Activated CD8-positive, alpha-beta memory T cell treated with anti-CD3 and anti-CD28 coated beads for 1 hour (primary cell): ENCODE data around the gene EMILIN3.
A peak's percentile ranks its signal among the peaks of the same experiment; 100 is the strongest.
"Not testable (repeated sequence)": the region's sequence is repeated elsewhere in the genome, so short reads cannot be mapped to it uniquely, and the experiment has no call there.

ENCODE experiments used
- DNase-seq, 2 donors: peaks; one replicate each; pipeline ENCODE4 v3.0.0-alpha.2; 2020; ENCODE audit warnings: low read depth in 1 of 2; ENCODE audit errors: extremely low read depth in 1 of 2

The EMILIN3 gene

DNA sequence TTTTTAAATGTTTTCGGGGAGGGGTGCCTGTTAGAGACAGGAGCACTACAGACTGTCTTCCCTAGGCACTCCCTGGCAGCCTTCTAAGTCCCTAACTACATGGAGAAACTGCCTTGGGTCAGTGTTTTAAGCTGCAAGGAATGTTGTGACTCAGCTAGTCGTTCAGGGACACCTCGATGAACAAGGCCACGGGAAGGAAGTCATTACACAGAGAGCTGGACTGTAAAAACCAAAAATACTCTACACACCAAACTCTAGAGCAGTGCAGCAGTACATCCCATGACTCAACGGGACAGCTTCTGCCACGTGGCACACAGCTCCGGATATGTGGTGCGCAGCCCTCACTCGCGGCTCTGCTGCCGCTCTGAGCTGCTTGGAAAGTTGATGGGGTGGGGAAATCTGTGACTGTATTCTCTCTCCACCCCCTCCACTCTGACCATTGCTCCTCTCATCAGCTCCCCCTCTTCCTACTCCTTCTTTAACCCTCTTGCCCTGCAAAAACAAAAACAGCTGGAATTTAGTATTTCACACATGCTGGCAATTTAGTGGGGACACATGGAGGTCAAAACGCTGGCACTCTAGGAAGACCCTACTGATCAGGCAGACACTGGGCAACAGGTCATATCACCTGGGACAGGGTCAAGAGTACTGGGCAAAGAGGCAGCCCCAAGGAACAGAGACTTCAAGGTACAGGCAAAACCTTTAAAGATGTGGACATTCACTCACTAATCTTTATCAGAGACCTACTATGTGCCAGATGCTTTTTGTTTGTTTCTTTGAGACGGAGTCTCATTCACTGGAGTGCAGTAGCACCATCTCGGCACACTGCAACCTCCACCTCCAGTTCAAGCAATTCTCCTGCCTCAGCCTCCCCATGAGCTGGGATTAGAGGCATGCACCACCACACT is 36.9 kb downstream of the EMILIN3 start:
- DNase-seq, result peak in 1 of 2 donors; percentile 40

- DNase-seq, result no peak
Observed at GRCh38 chr20:41327178-41327577, 39.4 kb downstream of the EMILIN3 start.

DNA sequence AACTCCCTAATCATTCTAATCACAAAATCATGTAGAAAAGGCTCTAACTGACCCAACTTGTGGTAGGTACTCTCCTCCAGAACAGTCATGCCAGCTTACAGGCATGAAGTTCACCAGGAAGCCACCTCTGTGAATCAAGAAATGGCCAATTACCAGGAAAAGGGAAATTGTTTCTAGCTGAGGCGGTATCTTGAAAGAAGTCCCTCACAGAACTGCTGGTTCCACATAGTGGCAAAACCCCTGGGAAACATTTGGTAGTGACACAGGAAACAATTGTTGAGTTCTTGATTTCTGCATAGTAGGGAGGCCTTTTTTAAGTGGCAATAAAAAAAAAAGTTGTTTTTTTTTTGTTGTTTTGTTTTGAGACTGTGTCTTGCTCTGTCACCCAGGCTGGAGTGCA is 45.6 kb downstream of the EMILIN3 start:
- DNase-seq, result no peak

DNA sequence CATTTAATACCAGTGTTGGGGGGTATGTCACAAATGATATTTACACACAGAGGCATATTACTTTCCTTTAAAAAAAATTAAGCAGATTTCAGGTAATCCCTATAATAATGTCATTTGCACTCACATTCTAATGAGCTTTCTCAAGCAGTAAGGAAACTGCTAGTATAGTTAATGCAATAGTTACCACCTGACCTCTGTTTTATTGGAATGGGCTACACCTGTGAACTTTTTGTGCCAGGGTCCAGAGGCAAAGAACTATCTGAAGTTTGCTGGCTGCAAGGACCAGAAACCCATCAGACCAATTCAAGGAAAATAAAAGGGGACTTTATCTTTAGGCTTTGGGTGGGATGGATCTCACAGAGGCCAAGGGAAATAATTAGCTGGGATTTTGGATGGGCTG is 46.2 kb downstream of the EMILIN3 start:
- no peak for DNase-seq

DNA sequence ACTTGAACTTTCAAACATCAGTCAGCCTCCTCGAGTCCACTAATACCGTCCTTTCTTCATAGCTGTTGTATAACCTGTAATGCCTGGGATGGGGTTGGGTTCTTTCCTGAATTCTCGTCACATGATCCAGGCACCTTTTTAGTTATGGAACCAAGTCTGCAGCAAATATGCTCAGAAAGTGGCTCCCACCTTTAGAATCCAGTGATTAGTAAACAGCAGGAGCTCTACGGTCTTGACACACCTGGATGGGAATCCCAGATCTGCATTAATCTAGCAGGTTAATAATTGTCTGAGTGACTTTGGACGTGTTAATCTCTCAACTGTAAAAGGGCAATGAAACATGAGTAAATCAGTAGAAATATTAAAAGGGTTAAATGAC is 48.4 kb downstream of the EMILIN3 start:
- no peak for DNase-seq

GRCh38 chr20:41317546-41318270 is 48.9 kb downstream of the EMILIN3 start, which contains the start of gene ZHX3:
ZHX3 (minus strand) TSS chr20:41317731; CDS start chr20:41204916, 112,815 bp downstream.
- DNase-seq, result peak; percentile 83 to 97

DNA sequence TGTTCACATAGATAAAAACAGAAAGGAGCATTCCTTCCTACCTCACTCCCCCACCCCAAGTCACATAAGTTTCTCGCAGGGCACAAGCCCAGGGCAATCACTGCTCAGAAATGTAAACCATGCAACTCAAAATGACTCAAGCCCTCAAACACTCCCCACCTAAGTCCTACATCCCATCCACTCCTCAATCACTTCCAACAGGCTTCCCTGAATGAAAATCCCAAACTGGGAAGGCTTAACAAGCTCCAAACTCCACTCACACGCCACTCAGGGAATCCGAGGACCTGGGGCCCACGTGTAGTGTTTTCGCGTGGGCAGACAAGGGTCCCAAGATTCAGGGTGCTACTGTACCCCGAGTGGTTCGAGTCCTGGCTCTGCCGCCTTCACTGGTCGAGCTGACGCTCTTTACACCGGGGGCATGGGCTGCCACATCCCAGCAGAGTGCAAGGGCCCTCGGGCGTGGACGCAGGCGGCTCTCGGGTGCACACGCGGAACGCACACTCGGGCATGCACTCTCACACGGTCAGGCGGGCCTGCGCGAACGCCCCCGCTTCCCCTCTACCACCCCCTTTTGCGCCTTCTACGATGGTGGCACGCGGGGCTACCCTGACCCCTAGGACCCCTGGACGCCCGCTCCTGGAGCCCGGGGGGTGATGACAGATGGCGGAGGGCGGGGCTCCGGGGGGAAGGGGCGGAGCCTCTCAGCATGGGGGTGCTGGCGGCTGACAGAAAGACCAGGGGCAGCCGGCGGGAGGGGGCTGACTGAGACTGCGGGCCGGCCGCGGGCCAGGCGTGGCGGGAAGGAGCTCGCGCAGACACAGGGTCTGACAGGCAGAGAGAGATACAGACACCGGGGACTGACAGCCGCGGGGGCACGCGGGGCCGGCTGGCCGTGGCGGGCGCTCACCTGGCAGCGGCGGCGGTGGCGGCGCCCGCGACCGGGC is 49.7 kb downstream of the EMILIN3 start:
- peak; percentile 43 to 66 for DNase-seq

DNA sequence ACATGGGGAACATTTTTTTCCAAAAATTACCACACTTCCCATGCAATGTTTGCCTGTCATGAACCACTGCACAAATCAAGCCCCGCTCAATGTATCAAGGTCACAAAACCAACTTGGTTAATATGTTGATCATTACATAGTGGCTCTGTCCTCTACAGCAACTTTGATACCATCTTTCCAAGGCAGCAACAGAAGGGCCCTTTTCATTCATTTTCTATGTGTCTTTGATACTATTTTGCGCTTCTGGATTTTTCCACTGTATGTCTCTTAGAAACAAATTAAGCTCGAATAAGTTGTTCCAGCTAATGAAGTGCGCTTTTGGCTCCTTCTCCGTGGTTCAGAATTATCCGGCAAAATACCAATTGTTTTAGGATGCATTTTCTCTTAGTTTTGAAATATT is 50.6 kb downstream of the EMILIN3 start:
- no peak for DNase-seq

DNA sequence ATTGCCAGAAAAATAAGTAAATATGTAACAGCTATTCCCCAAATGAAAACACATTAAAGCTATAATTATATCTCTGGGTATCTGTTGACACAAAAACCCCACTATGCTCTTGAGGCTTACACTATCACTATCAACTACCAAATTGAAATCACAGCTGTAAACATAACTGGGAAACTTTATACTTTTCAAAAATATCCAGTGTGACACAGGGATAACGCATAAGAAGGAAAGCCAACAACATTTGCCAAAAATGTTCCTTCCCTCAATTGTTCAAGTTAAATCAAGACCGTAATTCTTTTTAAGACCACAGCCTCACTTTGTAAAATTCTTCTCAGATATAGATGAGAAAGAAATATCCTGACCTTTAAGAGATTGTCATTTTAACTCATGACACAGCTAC is 52.2 kb downstream of the EMILIN3 start:
- no peak for DNase-seq

DNA sequence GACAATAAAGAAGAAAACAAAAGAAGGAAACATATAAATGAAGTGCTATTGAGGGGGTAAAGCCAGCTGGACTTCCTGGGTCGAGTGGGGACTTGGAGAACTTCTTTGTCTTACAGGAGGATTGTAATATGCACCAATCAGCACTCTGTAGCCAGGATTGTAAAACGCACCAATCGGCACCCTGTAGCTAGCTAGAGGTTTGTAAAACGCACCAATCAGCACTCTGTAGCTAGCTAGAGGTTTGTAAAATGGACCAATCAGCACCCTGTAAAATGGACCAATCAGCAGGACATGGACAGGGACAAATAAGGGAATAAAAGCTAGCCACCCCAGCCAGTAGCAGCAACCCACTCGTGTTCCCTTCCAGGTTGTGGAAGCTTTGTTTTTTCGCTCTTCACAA is 54.6 kb downstream of the EMILIN3 start:
- DNase-seq, result not testable (repeated sequence)
